Tibial nerve (tissue), 4 donors: ENCODE measurements around the gene MED22. TPM values are rescaled to one million over a fixed set of nuclear protein-coding genes. Genes with fewer than 3 reads are reported as not detected.

ENCODE experiments used
- DNase-seq, 2 donors: peaks; one replicate each; pipeline ENCODE4 v3.0.0-alpha.2; 2019; ENCODE audit warnings: low spot score in 2 of 2
- H3K27ac ChIP-seq, 4 donors: fragments of 200-600 bp; sonication (generic) in 3 of 4; one replicate each; pipeline ENCODE4 v1.5.1; 2017 to 2019; ENCODE audit warnings: mild to moderate bottlenecking in 1 of 4
- H3K27me3 ChIP-seq, 2 donors: fragments of 200-600 bp; sonication (generic) in 1 of 2; one replicate each; pipeline versions ENCODE4 v1.5.1 to v1.6.0; 2017 to 2019
- H3K36me3 ChIP-seq, 3 donors: fragments of 200-600 bp; sonication (generic); one replicate each; pipeline ENCODE4 v1.5.1; 2018 to 2019
- H3K4me1 ChIP-seq, 4 donors: fragments of 200-600 bp; sonication (generic) in 3 of 4; one replicate each; pipeline ENCODE4 v1.5.1; 2017 to 2019
- H3K4me3 ChIP-seq, 4 donors: fragments of 200-600 bp; sonication (generic) in 3 of 4; one replicate each; pipeline ENCODE4 v1.5.1; 2017 to 2019; ENCODE audit warnings: mild to moderate bottlenecking in 1 of 4, moderate library complexity in 1 of 4
- H3K9me3 ChIP-seq, 4 donors: fragments of 200-600 bp; sonication (generic) in 3 of 4; one replicate each; pipeline ENCODE4 v1.5.1; 2017 to 2019
- CTCF ChIP-seq, 5 experiments: fragments of 200-600 bp in 3 of 5; fragments of 450-650 bp in 2 of 5; sonication (generic) in 3 of 5; IDR thresholded peaks; one replicate each; pipeline ENCODE4 v1.5.1; 2016 to 2019; ENCODE audit warnings: antibody characterized with exemption in 5 of 5, mild to moderate bottlenecking in 3 of 5, moderate library complexity in 2 of 5
- EP300 ChIP-seq, 2 donors: sonication (generic); formaldehyde crosslinking; IDR thresholded peaks; one replicate each; pipeline ENCODE4 v1.6.1; 2017; ENCODE audit warnings: antibody characterized with exemption in 2 of 2, mild to moderate bottlenecking in 1 of 2
- POLR2A ChIP-seq, 2 donors: fragments of 450-650 bp; IDR thresholded peaks; one replicate each; pipeline ENCODE4 v1.6.1; 2017; ENCODE audit warnings: antibody characterized with exemption in 2 of 2, mild to moderate bottlenecking in 2 of 2, moderate library complexity in 2 of 2
- WGBS, 2 donors: methylation state at CpG; one replicate each; pipeline ENCODE4 v1.1.5; 2018; 5-methylcytosine and 5-hydroxymethylcytosine counted together
- total RNA-seq, 4 donors: library from RNA; depleted of rRNA; stranded (reverse); fragments of >200 nt; gene quantifications; one replicate each; pipeline ENCODE4 v1.1.0, GENCODE V29; 2016

The MED22 gene
- total RNA-seq, 4 donors from 2014 or later, result 29.3 to 63.6 (median 39.2) TPM

- H3K4me3 ChIP-seq, result no peak overlapping the region
- DNase-seq, result no peak
- peaks cover 0 to 74% (median 6%) of the 10 kb centered on the region in 3 donors for H3K36me3 ChIP-seq
- no peak overlapping the region for H3K27ac ChIP-seq
- H3K4me1 ChIP-seq, result peaks cover 0 to 37% (median 11%) of the 10 kb centered on the region in 4 donors
- H3K9me3 ChIP-seq, result no peaks in the 10 kb centered on the region
- WGBS, 2 donors, result 78% methylated on average over 12 of the region's 12 CpGs
- H3K27me3 ChIP-seq, result no peaks in the 10 kb centered on the region
- TF ChIP-seq CTCF (IDR thresholded peaks at IDR 0.05), result no peak
- no peak for TF ChIP-seq EP300 (IDR thresholded peaks at IDR 0.05)
- TF ChIP-seq POLR2A (IDR thresholded peaks at IDR 0.05), result no peak
These were observed 5.9 kb downstream of the MED22 start for GRCh38 chr9:133342069-133342406.

- WGBS, 2 donors, result 82 to 84% methylated on average over 14 to 15 of the region's 15 CpGs
- peak overlapping the region in 2 of 4 donors; percentile 8 to 34 for H3K27ac ChIP-seq
- H3K36me3 ChIP-seq, result peaks cover 0 to 74% (median 6%) of the 10 kb centered on the region in 3 donors
- no peak overlapping the region for H3K4me3 ChIP-seq
- peaks cover 0 to 37% (median 10%) of the 10 kb centered on the region in 4 donors for H3K4me1 ChIP-seq
- no peaks in the 10 kb centered on the region for H3K9me3 ChIP-seq
- TF ChIP-seq EP300 (IDR thresholded peaks at IDR 0.05) (peak in 1 of 2 donors; percentile 11), CTCF (IDR thresholded peaks at IDR 0.05) (no peak), POLR2A (IDR thresholded peaks at IDR 0.05) (peak in 1 of 2 donors; percentile 9)
- no peaks in the 10 kb centered on the region for H3K27me3 ChIP-seq
- DNase-seq, result peak in 1 of 2 donors; percentile 23
These were observed 6.4 kb downstream of the MED22 start for GRCh38 chr9:133341369-133342068.

- H3K27ac ChIP-seq, result peak overlapping the region in 2 of 4 donors; percentile 8 to 34
- H3K36me3 ChIP-seq, result peaks cover 0 to 73% (median 6%) of the 10 kb centered on the region in 3 donors
- TF ChIP-seq EP300 (IDR thresholded peaks at IDR 0.05), result no peak
- TF ChIP-seq POLR2A (IDR thresholded peaks at IDR 0.05), result no peak
- TF ChIP-seq CTCF (IDR thresholded peaks at IDR 0.05), result no peak
- no peak overlapping the region for H3K4me3 ChIP-seq
- peaks cover 0 to 34% (median 5%) of the 10 kb centered on the region in 4 donors for H3K4me1 ChIP-seq
- no peak for DNase-seq
- 81 to 86% methylated on average over 11 to 13 of the region's 13 CpGs for WGBS, 2 donors
- no peaks in the 10 kb centered on the region for H3K27me3 ChIP-seq
- H3K9me3 ChIP-seq, result no peaks in the 10 kb centered on the region
These were observed 7.0 kb downstream of the MED22 start for GRCh38 chr9:133340916-133341315.

- Histone ChIP-seq H3K36me3 (peaks cover 0 to 66% (median 6%) of the 10 kb centered on the region in 3 donors), H3K4me1 (peaks cover 0 to 30% (median 8%) of the 10 kb centered on the region in 4 donors), H3K27me3 (no peaks in the 10 kb centered on the region), H3K4me3 (no peak overlapping the region), H3K9me3 (no peaks in the 10 kb centered on the region), H3K27ac (peak overlapping the region in 1 of 4 donors; percentile 0)
- TF ChIP-seq EP300 (IDR thresholded peaks at IDR 0.05), result no peak
- no peak for TF ChIP-seq CTCF (IDR thresholded peaks at IDR 0.05)
- no peak for TF ChIP-seq POLR2A (IDR thresholded peaks at IDR 0.05)
- DNase-seq, result no peak
- 70 to 95% methylated on average over 2 to 3 of the region's 3 CpGs for WGBS, 2 donors
These were observed 7.7 kb downstream of the MED22 start for GRCh38 chr9:133340256-133340655.

GRCh38 chr9:133339641-133340040 lies 8.3 kb downstream of the MED22 start:
- no peak for DNase-seq
- H3K4me1 ChIP-seq, result peaks cover 0 to 31% (median 14%) of the 10 kb centered on the region in 4 donors
- H3K36me3 ChIP-seq, result peaks cover 0 to 61% (median 6%) of the 10 kb centered on the region in 3 donors
- no peaks in the 10 kb centered on the region for H3K27me3 ChIP-seq
- 60 to 72% methylated on average over 5 of the region's 5 CpGs for WGBS, 2 donors
- peak overlapping the region in 1 of 4 donors; percentile 0 for H3K27ac ChIP-seq
- H3K4me3 ChIP-seq, result no peak overlapping the region
- H3K9me3 ChIP-seq, result no peaks in the 10 kb centered on the region
- no peak for TF ChIP-seq POLR2A (IDR thresholded peaks at IDR 0.05)
- no peak for TF ChIP-seq CTCF (IDR thresholded peaks at IDR 0.05)
- TF ChIP-seq EP300 (IDR thresholded peaks at IDR 0.05), result no peak
